Natural killer cell treated with Interleukin-12 subunit alpha and Interleukin-12 subunit beta and Interleukin-15 and Interleukin-18, amount 100 ng/mL, for 72 hours (primary cell): ENCODE results near the gene CLIC6. TPM values are rescaled to one million over a fixed set of nuclear protein-coding genes. Genes with fewer than 3 reads are reported as not detected.

ENCODE experiments used
- ATAC-seq, 2 donors: fragments of 150-1000 bp; cut with Tn5 transposase in 1 of 2; sonication (Bioruptor Pico), chemical (Tn5 transposase) in 1 of 2; 2 replicates each; pipeline ENCODE4 v1.10.0; 2021
- DNase-seq: peaks from one replicate; pipeline ENCODE4 v3.0.0; 2022; ENCODE audit warnings: low spot score
- H3K27ac Mint-ChIP-seq, 2 donors: 1 replicate in 1 of 2; 2 replicates in 1 of 2; pipeline ENCODE4 v1.8.0; 2022; ENCODE audit warnings: mixed read lengths in 2 of 2, mild to moderate bottlenecking in 1 of 2, moderate library complexity in 1 of 2
- H3K27me3 Mint-ChIP-seq, 2 donors: 1 replicate in 1 of 2; 2 replicates in 1 of 2; pipeline ENCODE4 v1.8.0; 2022; ENCODE audit warnings: mixed read lengths in 2 of 2
- H3K36me3 Mint-ChIP-seq: one replicate; pipeline ENCODE4 v1.8.0; 2022; ENCODE audit warnings: mixed read lengths
- H3K4me1 Mint-ChIP-seq, 2 donors: 1 replicate in 1 of 2; 2 replicates in 1 of 2; pipeline ENCODE4 v1.8.0; 2022; ENCODE audit warnings: low read depth in 2 of 2, mixed read lengths in 2 of 2, mild to moderate bottlenecking in 1 of 2
- H3K4me3 Mint-ChIP-seq: one replicate; pipeline ENCODE4 v1.8.0; 2022; ENCODE audit warnings: mixed read lengths
- H3K9me3 Mint-ChIP-seq: 2 replicates; pipeline ENCODE4 v1.8.0; 2022; ENCODE audit warnings: mixed read lengths
- total RNA-seq, 2 donors: library from RNA; stranded (reverse); gene quantifications; one replicate each; pipeline ENCODE4 v1.2.3, GENCODE V29; 2022

CLIC6 gene
- total RNA-seq: under 1 TPM; 0.45 to 0.50 TPM

DNA sequence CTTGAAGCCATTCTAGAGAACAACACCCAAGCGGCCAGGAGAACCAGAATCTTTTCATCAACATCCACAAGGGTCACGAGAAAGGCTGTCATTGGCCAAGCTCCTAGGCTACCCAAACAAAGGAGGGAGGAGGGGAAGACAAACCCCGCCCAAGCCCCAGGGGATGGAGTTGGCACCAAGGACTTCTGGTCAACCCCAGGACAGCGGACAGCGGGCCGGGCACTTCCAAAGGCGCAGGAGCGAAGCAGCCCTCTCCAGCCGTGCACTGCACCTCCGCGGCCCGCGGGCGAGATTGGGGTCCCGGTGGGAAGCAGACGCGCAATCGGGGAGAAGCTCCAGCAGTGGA lies at the start of gene CLIC6:
Gene CLIC6, plus strand, starts transcription at position 192 of the 346 bp plus-strand sequence. CDS start 395 bp downstream, outside the sequence.
- Mint-ChIP-seq H3K4me3 (peak within 1 kb of the TSS; percentile 46), H3K9me3 (no peaks in the 10 kb centered on the region), H3K36me3 (no peaks in the 10 kb centered on the region), H3K27ac (no peak within 1 kb of the TSS), H3K4me1 (peaks cover 0 to 3% of the 10 kb centered on the region in 2 donors), H3K27me3 (peaks cover 31 to 54% of the 10 kb centered on the region in 2 donors)
- no peak for ATAC-seq
- no peak for DNase-seq

- ATAC-seq (no peak), DNase-seq (no peak)
- Mint-ChIP-seq H3K4me3 (no peak overlapping the region), H3K9me3 (no peaks in the 10 kb centered on the region), H3K27ac (no peak overlapping the region), H3K36me3 (no peaks in the 10 kb centered on the region), H3K4me1 (peaks cover 2 to 6% of the 10 kb centered on the region in 2 donors), H3K27me3 (peaks cover 20 to 23% of the 10 kb centered on the region in 2 donors)
These were observed 48.7 kb upstream of the CLIC6 start for GRCh38 chr21:34619841-34620665.

GRCh38 chr21:34621434-34622350 lies 47.1 kb upstream of the CLIC6 start:
- Mint-ChIP-seq H3K27ac (no peak overlapping the region), H3K4me1 (no peaks in the 10 kb centered on the region), H3K9me3 (no peaks in the 10 kb centered on the region), H3K36me3 (no peaks in the 10 kb centered on the region), H3K4me3 (no peak overlapping the region), H3K27me3 (peaks cover 29% of the 10 kb centered on the region in 2 donors)
- no peak for ATAC-seq
- DNase-seq: no peak

DNA sequence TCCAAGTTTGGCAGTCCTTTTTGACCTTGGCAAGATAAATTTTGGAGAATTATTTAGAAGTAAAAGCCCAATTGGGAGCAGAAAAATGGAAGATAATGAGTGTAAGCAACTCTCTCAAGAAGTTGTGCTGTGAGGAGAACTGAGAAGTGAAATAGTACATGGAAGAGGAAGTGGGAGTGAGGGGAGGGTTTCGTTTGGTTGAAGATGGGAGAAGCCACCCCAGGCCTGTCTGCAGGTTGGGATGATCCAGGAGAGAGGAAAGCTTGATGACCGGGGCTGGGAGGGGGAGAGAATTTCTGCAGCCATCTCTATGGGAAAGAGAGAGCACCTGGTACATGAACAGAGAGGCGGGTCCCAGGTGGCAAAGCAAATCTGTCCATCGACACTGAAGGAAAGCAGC lies 45.3 kb upstream of the CLIC6 start:
- no peaks in the 10 kb centered on the region for H3K9me3 Mint-ChIP-seq
- no peak overlapping the region for H3K4me3 Mint-ChIP-seq
- no peak for ATAC-seq
- no peak overlapping the region for H3K27ac Mint-ChIP-seq
- DNase-seq: no peak
- no peaks in the 10 kb centered on the region for H3K4me1 Mint-ChIP-seq
- peaks cover 26 to 29% of the 10 kb centered on the region in 2 donors for H3K27me3 Mint-ChIP-seq
- no peaks in the 10 kb centered on the region for H3K36me3 Mint-ChIP-seq

GRCh38 chr21:34625030-34625593 lies 43.7 kb upstream of the CLIC6 start:
- DNase-seq: no peak
- no peak for ATAC-seq
- Mint-ChIP-seq H3K27ac (no peak overlapping the region), H3K27me3 (peaks cover 26 to 29% of the 10 kb centered on the region in 2 donors), H3K4me1 (no peaks in the 10 kb centered on the region), H3K4me3 (no peak overlapping the region), H3K9me3 (no peaks in the 10 kb centered on the region), H3K36me3 (no peaks in the 10 kb centered on the region)

DNA sequence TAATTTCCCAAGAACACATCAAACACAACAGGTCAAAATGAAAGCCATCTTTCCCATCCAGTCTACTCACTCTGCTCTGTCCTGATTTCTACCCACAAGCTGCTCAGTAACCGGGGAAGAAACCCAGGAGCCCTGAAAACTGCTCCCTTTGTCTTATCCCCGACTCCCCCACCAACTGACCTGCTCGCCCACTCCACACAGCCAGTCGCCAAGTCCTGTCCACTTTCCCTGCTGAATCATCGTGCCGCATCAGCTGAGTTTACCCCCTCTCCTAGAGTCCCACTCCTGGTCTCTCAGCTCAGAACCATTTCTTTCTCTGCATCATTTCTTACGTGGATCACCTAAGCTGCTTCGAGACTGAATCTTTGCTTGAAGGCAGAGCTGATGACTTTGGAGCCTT lies 42.7 kb upstream of the CLIC6 start:
- Mint-ChIP-seq H3K4me3 (no peak overlapping the region), H3K27ac (no peak overlapping the region), H3K9me3 (no peaks in the 10 kb centered on the region), H3K27me3 (peaks cover 26 to 29% of the 10 kb centered on the region in 2 donors), H3K36me3 (no peaks in the 10 kb centered on the region), H3K4me1 (no peaks in the 10 kb centered on the region)
- ATAC-seq: no peak
- no peak for DNase-seq

DNA sequence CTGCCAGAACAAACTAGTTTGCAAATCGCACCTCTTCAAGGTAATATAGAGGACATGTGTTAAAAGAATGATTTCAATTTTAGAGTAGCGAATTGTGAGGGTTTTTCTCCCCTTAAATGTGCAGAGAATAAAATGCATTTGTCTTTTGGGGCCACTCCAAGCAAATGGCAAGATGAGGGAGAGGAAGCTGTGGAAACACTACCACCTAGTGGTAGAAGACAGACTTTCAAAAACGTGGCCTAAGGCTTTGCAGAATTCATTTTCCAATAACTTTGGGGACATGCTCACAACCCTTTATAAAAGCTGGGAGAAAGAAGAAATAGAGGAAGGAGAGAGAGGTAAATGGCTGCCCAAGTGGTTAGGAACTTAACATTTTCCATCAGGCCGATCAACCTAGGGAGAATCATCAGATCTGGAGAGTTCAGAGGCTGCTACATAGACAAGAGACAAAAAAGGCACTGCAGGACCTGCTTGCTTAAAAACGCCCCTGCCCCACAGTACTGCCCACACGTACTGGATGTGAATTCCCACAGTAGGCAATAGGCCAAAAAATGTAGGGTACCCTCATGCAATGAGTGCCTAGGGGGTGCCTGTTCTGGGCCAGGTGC lies 38.2 kb upstream of the CLIC6 start:
- Mint-ChIP-seq H3K36me3 (no peaks in the 10 kb centered on the region), H3K4me3 (no peak overlapping the region), H3K27ac (no peak overlapping the region), H3K4me1 (no peaks in the 10 kb centered on the region), H3K9me3 (no peaks in the 10 kb centered on the region), H3K27me3 (peaks cover 16 to 24% of the 10 kb centered on the region in 2 donors)
- ATAC-seq (peak; percentile 52 to 64), DNase-seq (peak; percentile 74)

GRCh38 chr21:34632498-34632897 lies 36.3 kb upstream of the CLIC6 start:
- DNase-seq (no peak), ATAC-seq (no peak)
- no peak overlapping the region for H3K4me3 Mint-ChIP-seq
- H3K36me3 Mint-ChIP-seq: no peaks in the 10 kb centered on the region
- H3K27ac Mint-ChIP-seq: no peak overlapping the region
- no peaks in the 10 kb centered on the region for H3K9me3 Mint-ChIP-seq
- no peaks in the 10 kb centered on the region for H3K4me1 Mint-ChIP-seq
- peaks cover 9 to 16% of the 10 kb centered on the region in 2 donors for H3K27me3 Mint-ChIP-seq

GRCh38 chr21:34635307-34635706 lies 33.5 kb upstream of the CLIC6 start:
- H3K9me3 Mint-ChIP-seq: peaks cover 2% of the 10 kb centered on the region
- H3K4me1 Mint-ChIP-seq: peaks cover 8 to 12% of the 10 kb centered on the region in 2 donors
- peaks cover 9 to 16% of the 10 kb centered on the region in 2 donors for H3K27me3 Mint-ChIP-seq
- H3K27ac Mint-ChIP-seq: no peak overlapping the region
- ATAC-seq (no peak), DNase-seq (no peak)
- H3K36me3 Mint-ChIP-seq: peaks cover 4% of the 10 kb centered on the region
- H3K4me3 Mint-ChIP-seq: no peak overlapping the region

GRCh38 chr21:34636961-34637360 lies 31.8 kb upstream of the CLIC6 start:
- DNase-seq (no peak), ATAC-seq (no peak)
- Mint-ChIP-seq H3K9me3 (peaks cover 2% of the 10 kb centered on the region), H3K4me3 (no peak overlapping the region), H3K36me3 (peaks cover 4% of the 10 kb centered on the region), H3K27ac (no peak overlapping the region), H3K4me1 (peaks cover 15 to 19% of the 10 kb centered on the region in 2 donors), H3K27me3 (peaks cover 9 to 12% of the 10 kb centered on the region in 2 donors)

GRCh38 chr21:34639250-34639649 lies 29.5 kb upstream of the CLIC6 start:
- H3K4me1 Mint-ChIP-seq: peaks cover 15 to 19% of the 10 kb centered on the region in 2 donors
- DNase-seq: no peak
- peak overlapping the region in 1 of 2 donors; percentile 73 for H3K27ac Mint-ChIP-seq
- peaks cover 0 to 8% of the 10 kb centered on the region in 2 donors for H3K27me3 Mint-ChIP-seq
- no peak for ATAC-seq
- peaks cover 2% of the 10 kb centered on the region for H3K9me3 Mint-ChIP-seq
- H3K36me3 Mint-ChIP-seq: peaks cover 4% of the 10 kb centered on the region
- no peak overlapping the region for H3K4me3 Mint-ChIP-seq

GRCh38 chr21:34639882-34640788 lies 28.7 kb upstream of the CLIC6 start:
- H3K27me3 Mint-ChIP-seq: peaks cover 0 to 4% of the 10 kb centered on the region in 2 donors
- peak overlapping the region; percentile 73 to 86 for H3K27ac Mint-ChIP-seq

More at GRCh38 chr21:34639882-34640788, 28.7 kb upstream of the CLIC6 start:
- peak overlapping the region; percentile 70 for H3K4me3 Mint-ChIP-seq
- H3K36me3 Mint-ChIP-seq: peaks cover 4% of the 10 kb centered on the region
- ATAC-seq: peak; percentile 74 to 77
- H3K4me1 Mint-ChIP-seq: peaks cover 15 to 19% of the 10 kb centered on the region in 2 donors
- no peak for DNase-seq
- H3K9me3 Mint-ChIP-seq: peaks cover 2% of the 10 kb centered on the region
